Left lung (tissue), 10 donors: Measurements from ENCODE around the gene SLC9A3. TPM values are rescaled to one million over a fixed set of nuclear protein-coding genes. Genes with fewer than 3 reads are reported as not detected.
"Not testable (repeated sequence)": the region's sequence is repeated elsewhere in the genome, so short reads cannot be mapped to it uniquely, and the experiment has no call there.

Experiments
- ATAC-seq: fragments of 200-7000 bp; cut with Tn5 transposase; one replicate; pipeline ENCODE4 v1.9.1; 2020; ENCODE audit warnings: moderate library complexity
- DNase-seq, 4 donors: peaks; one replicate each; pipeline ENCODE4 v3.0.0-alpha.2; 2013 to 2020
- H3K27ac ChIP-seq, 2 donors: fragments of 200-600 bp; sonication (generic) in 1 of 2; one replicate each; pipeline versions ENCODE4 v1.5.0 to v1.8.0; 2020 to 2021
- H3K27me3 ChIP-seq, 2 donors: fragments of 200-600 bp; sonication (generic) in 1 of 2; one replicate each; pipeline versions ENCODE4 v1.5.0 to v1.8.0; 2020 to 2021
- H3K36me3 ChIP-seq, 2 donors: fragments of 200-600 bp; sonication (generic) in 1 of 2; one replicate each; pipeline versions ENCODE4 v1.5.0 to v1.8.0; 2020 to 2021
- H3K4me1 ChIP-seq, 2 donors: fragments of 200-600 bp; one replicate each; pipeline ENCODE4 v1.8.0; 2021
- H3K4me3 ChIP-seq, 2 donors: fragments of 200-600 bp; sonication (generic) in 1 of 2; one replicate each; pipeline versions ENCODE4 v1.5.0 to v1.8.0; 2020 to 2021; ENCODE audit warnings: mild to moderate bottlenecking in 1 of 2
- H3K9me3 ChIP-seq, 2 donors: fragments of 200-600 bp; sonication (generic) in 1 of 2; one replicate each; pipeline versions ENCODE4 v1.5.0 to v1.8.0; 2020 to 2021
- intact Hi-C, 2 donors: fragments of 100-400 bp; cut with DNase I; formaldehyde crosslinking; loops; one replicate each; pipeline versions ENCODE4 v1.11.2 to v1.14.2; 2022
- polyA plus RNA-seq, 6 donors: library from polyadenylated mRNA; unstranded; fragments of 120-200 nt; gene quantifications; one replicate each; pipeline ENCODE4 v1.2.1, GENCODE V29; 2013; ENCODE audit not compliant: insufficient read length in 6 of 6
- total RNA-seq, 2 donors: library from RNA; stranded (reverse); fragmentation: NEBNext Ultra II Directional; extraction: Animal tissue kit (Norgen Biotek cat#: 25700); gene quantifications; one replicate each; pipeline ENCODE4 v1.2.1, GENCODE V29; 2021
- TF ChIP-seq, protein P1 (sequence below), 2 donors: fragments of 200-600 bp; sonication (generic) in 1 of 2; IDR thresholded peaks; one replicate each; pipeline versions ENCODE4 v1.5.0 to v1.8.0; 2021; ENCODE audit warnings: antibody characterized with exemption in 2 of 2
- donor health status: DM: no; HTN: yes; CAD: no.
- donor health status: DM: no; HTN: no; CAD: no.

SLC9A3 gene
- total and polyA plus RNA-seq, 8 donors = 0.99 to 4.3 (median 2.9) TPM

DNA sequence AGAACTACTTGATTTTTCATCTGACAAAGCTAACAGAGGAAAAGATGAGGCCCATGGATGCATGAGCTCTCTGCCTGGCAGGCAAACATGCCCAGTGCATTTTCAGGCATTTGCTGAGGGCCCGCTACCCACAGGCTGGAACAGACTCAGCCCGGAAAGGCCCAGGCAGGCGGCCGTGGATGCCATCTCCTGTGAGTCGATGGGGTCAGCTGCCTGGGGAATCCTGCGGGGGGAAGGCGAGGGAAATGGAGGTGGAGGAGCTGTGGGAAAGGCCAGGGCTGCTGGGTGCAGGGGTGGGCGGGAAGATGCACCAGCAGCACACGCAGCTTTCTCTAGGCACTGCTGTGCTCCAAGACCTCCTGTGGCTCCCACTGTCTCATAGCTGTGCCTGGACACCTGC lies 13.7 kb downstream of the SLC9A3 start:
- intact Hi-C loops = no loop called here
- ATAC-seq = no peak
- Histone ChIP-seq H3K36me3 (no peaks in the 10 kb centered on the region), H3K27ac (no peak overlapping the region), H3K4me1 (no peaks in the 10 kb centered on the region), H3K4me3 (no peak overlapping the region), H3K9me3 (no peaks in the 10 kb centered on the region), H3K27me3 (peaks cover 0 to 56% of the 10 kb centered on the region in 2 donors)
- DNase-seq = peak in 1 of 4 donors; percentile 65
- TF ChIP-seq, protein P1, sequence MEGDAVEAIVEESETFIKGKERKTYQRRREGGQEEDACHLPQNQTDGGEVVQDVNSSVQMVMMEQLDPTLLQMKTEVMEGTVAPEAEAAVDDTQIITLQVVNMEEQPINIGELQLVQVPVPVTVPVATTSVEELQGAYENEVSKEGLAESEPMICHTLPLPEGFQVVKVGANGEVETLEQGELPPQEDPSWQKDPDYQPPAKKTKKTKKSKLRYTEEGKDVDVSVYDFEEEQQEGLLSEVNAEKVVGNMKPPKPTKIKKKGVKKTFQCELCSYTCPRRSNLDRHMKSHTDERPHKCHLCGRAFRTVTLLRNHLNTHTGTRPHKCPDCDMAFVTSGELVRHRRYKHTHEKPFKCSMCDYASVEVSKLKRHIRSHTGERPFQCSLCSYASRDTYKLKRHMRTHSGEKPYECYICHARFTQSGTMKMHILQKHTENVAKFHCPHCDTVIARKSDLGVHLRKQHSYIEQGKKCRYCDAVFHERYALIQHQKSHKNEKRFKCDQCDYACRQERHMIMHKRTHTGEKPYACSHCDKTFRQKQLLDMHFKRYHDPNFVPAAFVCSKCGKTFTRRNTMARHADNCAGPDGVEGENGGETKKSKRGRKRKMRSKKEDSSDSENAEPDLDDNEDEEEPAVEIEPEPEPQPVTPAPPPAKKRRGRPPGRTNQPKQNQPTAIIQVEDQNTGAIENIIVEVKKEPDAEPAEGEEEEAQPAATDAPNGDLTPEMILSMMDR (IDR thresholded peaks at IDR 0.05) = no peak

DNA sequence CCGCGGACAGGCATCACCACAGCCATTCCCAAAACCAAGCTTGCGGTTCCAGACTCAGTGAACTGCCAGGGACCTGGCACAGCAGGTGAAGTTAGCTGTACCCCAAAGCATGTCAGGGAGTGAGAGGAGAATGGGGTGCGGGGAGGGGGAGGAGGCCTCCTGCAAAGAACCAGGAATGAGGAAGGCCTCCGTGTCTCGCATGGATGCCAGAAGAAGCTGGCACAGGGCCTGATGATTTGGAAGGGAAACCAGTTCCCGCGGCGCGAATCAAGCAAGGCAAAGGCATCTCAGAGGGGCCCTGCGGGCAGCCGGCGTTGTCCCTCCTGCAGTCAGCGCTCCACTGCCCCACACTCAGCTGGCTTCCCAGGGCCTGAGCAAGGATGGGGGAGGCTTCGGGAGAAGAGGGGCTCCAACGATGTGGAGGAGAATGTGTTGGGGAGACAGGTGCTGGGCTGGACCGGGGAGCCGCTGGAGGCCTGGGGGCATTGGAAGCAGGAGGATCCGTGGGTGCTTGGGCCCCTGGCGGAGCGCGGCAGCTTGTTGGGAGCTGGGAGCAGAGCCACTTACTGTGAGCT lies 14.6 kb downstream of the SLC9A3 start:
- no peak for ATAC-seq
- Histone ChIP-seq H3K9me3 (no peaks in the 10 kb centered on the region), H3K36me3 (no peaks in the 10 kb centered on the region), H3K4me1 (no peaks in the 10 kb centered on the region), H3K27me3 (peaks cover 0 to 52% of the 10 kb centered on the region in 2 donors), H3K27ac (no peak overlapping the region), H3K4me3 (no peak overlapping the region)
- peak in 1 of 4 donors; percentile 57 for DNase-seq
- TF ChIP-seq, protein P1 (IDR thresholded peaks at IDR 0.05) = no peak
- intact Hi-C loops = no loop called here

DNA sequence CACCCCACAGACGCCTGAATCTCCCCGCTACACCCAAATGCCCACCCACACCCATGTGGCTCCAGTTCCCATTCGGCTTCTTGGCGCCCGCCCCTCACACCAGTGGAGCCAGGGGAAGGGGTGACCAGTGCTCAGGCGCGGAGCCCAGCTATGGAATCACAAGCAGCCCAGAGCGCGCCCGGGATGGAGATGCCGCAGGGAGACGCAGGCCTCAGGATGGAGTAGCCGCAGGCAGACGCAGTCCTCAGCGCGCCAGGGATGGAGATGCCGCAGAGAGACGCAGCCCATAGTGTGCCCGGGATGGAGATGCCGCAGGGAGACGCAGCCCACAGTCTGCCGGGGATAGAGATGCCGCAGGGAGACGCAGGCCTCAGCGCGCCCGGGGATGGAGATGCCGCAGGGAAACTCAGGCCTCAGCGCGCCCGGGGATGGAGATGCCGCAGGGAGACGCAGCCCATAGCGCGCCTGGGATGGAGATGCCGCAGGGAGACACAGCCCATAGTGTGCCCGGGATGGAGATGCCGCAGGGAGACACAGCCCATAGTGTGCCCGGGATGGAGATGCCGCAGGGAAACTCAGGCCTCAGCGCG lies 16.2 kb downstream of the SLC9A3 start:
- H3K36me3 ChIP-seq, H3K4me1 ChIP-seq, H3K27ac ChIP-seq, H3K9me3 ChIP-seq, intact Hi-C loops, ATAC-seq, H3K4me3 ChIP-seq: not testable (repeated sequence)
- peaks cover 0 to 50% of the 10 kb centered on the region in 2 donors for H3K27me3 ChIP-seq
- DNase-seq = peak in 1 of 4 donors; percentile 52

DNA sequence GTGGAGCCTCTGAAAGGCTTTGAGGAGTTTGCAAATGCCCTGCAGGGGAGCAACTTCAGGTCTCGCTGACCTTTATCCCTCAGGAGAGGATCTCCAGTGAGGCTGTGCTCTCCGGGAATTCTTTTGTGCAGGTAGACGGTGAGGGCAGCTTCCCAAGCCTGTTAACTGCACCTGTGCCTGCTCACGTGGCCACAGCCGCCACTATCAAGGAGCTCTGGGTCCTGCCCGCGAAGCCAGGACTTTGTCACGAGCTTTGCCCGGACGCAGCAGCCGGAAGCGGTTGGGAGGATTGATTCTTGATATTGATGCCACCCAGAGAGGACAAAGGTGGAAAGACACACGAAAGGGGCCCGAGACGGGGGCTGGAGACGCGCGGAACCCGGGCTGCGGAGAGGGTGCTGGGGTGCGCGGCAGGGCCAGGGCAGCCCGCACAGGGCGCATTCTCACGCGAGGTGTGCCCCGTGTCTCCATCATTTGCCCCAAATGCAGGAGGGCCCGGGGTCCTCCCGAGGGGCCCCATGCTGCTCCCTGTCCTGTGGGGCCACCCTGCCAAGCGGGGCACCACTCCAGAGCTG lies 18.2 kb downstream of the SLC9A3 start:
- TF ChIP-seq, protein P1 (IDR thresholded peaks at IDR 0.05) = no peak
- no peak overlapping the region for H3K27ac ChIP-seq
- no peaks in the 10 kb centered on the region for H3K4me1 ChIP-seq
- H3K36me3 ChIP-seq = no peaks in the 10 kb centered on the region
- intact Hi-C loops = no loop called here
- no peak for ATAC-seq
- no peaks in the 10 kb centered on the region for H3K9me3 ChIP-seq
- no peak overlapping the region for H3K4me3 ChIP-seq
- peak in 1 of 4 donors; percentile 65 for DNase-seq
- peaks cover 11 to 62% of the 10 kb centered on the region in 2 donors for H3K27me3 ChIP-seq

DNA sequence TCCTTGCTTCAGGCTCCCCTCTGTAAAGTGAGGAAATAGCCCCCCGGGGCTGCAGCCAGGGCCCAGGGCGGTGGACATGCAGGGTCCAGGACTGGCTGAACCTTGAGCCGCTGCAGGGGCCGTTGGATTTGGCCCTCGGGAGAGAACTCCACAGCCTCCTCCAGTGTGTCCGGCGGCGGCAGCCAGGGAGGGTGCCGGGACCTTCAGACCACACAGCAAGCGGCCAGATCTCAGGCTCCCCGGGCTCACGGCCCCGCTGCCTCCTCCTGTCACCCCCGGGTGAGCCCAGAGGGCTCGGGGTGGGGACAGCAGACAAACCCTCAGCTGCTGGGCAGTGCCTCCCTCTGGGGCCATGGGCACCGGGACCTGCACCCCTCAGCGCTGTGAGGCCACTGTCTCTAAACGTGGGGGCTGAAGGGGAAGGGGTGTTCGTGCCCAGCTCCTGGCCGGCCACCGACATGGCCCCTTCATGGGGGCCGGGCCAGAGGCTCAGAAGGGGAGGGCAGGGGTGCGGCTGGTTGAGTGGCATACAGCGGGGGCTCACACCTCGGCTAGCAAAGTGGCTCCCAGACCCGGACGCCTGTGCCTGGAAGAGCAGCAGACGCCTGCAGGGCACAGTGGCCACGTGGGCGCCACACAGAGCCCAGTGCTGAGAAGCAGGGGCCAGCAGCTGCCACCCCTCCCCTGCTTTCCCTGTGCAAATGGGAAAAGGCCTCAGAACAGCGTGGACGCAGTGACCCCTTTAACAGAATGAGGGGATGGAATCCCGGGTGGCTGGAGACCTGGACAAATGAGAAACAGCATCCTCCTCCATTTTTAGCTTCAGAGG lies 19.7 kb downstream of the SLC9A3 start:
- TF ChIP-seq, protein P1 (IDR thresholded peaks at IDR 0.05) = no peak
- ATAC-seq (no peak), DNase-seq (peak in 1 of 4 donors; percentile 47)
- Histone ChIP-seq H3K4me3 (no peak overlapping the region), H3K4me1 (no peaks in the 10 kb centered on the region), H3K9me3 (no peaks in the 10 kb centered on the region), H3K36me3 (no peaks in the 10 kb centered on the region), H3K27ac (no peak overlapping the region), H3K27me3 (peaks cover 14 to 61% of the 10 kb centered on the region in 2 donors)
- intact Hi-C loops = no loop called here
